Measurements from ENCODE around the gene DNAL1.

The DNAL1 gene

GRCh38 chr14:73725116-73726024 is 80.6 kb downstream of the DNAL1 start:
- DNase-seq: peak; percentile 51

GRCh38 chr14:73726025-73726961 is 81.5 kb downstream of the DNAL1 start:
- no peak for DNase-seq

GRCh38 chr14:73727166-73727565 is 82.4 kb downstream of the DNAL1 start:
- DNase-seq: no peak

- DNase-seq: peak; percentile 92
Observed at GRCh38 chr14:73728717-73729330, 84.0 kb downstream of the DNAL1 start.

- no peak for DNase-seq
Observed at GRCh38 chr14:73729556-73730265, 84.9 kb downstream of the DNAL1 start.

GRCh38 chr14:73731111-73731510 is 86.3 kb downstream of the DNAL1 start:
- DNase-seq: no peak

- no peak for DNase-seq
Observed at GRCh38 chr14:73732006-73732405, 87.2 kb downstream of the DNAL1 start.

GRCh38 chr14:73736842-73737241 is 92.1 kb downstream of the DNAL1 start:
- no peak for DNase-seq

- DNase-seq: no peak
Observed at GRCh38 chr14:73738518-73739173, 93.9 kb downstream of the DNAL1 start.

- no peak for DNase-seq
Observed at GRCh38 chr14:73739174-73739898, 94.5 kb downstream of the DNAL1 start.

- no peak for DNase-seq
Observed at GRCh38 chr14:73739899-73740617, 95.3 kb downstream of the DNAL1 start.

GRCh38 chr14:73740618-73741326 is 96.0 kb downstream of the DNAL1 start:
- no peak for DNase-seq

GRCh38 chr14:73741386-73741875 is 96.6 kb downstream of the DNAL1 start:
- peak; percentile 80 for DNase-seq

- peak; percentile 56 for DNase-seq
Observed at GRCh38 chr14:73741876-73742519, 97.2 kb downstream of the DNAL1 start.

- peak; percentile 50 for DNase-seq
Observed at GRCh38 chr14:73742520-73743238, 97.9 kb downstream of the DNAL1 start.

GRCh38 chr14:73743431-73743931 is 98.7 kb downstream of the DNAL1 start:
- peak; percentile 70 for DNase-seq

- DNase-seq: no peak
Observed at GRCh38 chr14:73744175-73744867, 99.5 kb downstream of the DNAL1 start.

Measured in activated CD4-positive, alpha-beta T cell treated with anti-CD3 and anti-CD28 coated beads for 48 hours (primary cell).